GM21528 (cell line): ENCODE data around the gene PHLDA3.

Experiments
- ATAC-seq: cut with Tn5 transposase; IDR thresholded peaks from one replicate; pipeline ENCODE4 v1.9.1; 2021; ENCODE audit warnings: mild to moderate bottlenecking, moderate library complexity; ENCODE audit not compliant: unreplicated experiment, low FRiP score

PHLDA3 gene

DNA sequence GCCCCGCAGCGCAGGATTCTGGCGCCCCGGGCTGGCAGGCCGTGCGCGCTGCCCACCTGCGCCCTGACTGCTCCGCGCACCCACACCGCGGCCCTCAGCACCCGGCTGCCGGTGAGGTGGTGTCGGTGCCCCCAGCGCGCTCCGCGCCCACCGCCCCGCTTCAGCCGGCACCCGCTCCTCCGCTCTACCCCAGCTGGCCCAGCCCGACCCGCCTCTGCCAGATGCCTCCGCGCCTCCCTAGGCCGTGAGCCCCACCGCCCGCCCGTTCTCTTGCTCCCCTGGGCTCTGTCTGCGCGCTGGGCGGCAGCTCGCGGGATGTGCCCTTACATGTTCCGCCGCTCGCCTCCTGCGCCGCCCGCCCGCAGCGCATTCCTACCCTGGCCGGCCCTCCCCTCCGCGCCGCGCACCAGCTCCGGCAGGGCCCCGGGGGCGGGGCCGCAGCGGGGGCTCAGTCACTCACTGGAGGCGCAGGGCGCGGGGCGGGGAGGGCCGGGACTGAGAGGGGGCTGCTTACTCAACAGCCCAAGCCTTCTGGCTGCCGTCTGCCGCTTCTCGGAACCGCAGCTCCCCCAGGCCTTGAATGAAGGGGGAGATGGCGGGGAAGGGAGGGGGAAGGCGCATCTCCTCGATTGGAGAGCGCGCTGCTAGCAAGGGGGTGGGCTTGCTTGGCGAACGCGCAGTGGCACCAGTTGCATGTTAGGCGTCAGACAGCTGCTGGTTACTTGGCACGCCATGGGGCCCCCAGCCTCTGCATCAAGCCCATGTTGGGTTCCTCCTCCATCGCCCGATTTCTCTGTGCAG, at the start of gene PHLDA3:
PHLDA3 (minus strand) TSS at position 345 of the 801 bp plus-strand sequence. CDS start 402 bp downstream, outside the sequence.
- ATAC-seq, result peak; percentile 83

DNA sequence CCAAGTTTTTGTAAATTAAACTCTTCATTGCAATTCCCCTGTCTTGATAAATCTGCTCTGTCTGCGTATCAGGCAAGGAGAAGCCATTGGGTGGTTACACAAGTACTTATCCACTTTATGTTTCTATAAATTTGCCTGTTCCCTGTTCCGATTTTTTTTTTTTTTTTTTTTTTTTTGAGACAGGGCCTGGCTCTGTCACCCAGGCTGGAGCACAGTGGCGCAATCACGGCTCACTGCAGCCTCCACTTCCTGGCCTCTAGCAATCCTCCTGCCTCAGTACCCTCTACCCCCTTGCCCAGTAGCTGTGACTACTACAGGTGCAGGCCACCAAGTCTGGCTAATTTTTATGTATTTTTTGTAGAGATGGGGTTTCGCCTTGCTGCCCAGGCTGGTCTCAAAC, 49.1 kb upstream of the PHLDA3 start:
- no peak for ATAC-seq

DNA sequence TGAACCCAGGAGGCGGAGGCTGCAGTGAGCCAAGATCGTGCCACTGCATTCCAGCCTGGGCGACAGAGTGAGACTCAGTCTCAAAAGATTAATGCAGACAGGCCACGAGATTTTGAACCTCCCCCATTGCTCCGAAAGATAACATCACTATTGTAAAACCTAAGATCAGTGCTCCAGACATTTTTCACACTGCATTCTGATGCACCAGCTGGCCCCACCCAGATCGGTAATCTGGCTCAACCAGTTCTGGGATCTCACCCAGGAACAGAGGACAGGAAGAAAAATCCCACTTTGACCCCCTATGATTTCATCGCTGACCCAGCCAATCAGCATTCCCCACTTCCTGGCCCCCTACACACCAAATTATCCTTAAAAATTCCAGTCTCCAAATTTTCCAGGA, 48.6 kb upstream of the PHLDA3 start:
- no peak for ATAC-seq

- no peak for ATAC-seq
Observed at GRCh38 chr1:201516511-201517127, 47.6 kb upstream of the PHLDA3 start.

GRCh38 chr1:201515895-201516294, 46.9 kb upstream of the PHLDA3 start:
- no peak for ATAC-seq

- no peak for ATAC-seq
Observed at GRCh38 chr1:201515062-201515750, 46.2 kb upstream of the PHLDA3 start.

- no peak for ATAC-seq
Observed at GRCh38 chr1:201514466-201514865, 45.5 kb upstream of the PHLDA3 start.

DNA sequence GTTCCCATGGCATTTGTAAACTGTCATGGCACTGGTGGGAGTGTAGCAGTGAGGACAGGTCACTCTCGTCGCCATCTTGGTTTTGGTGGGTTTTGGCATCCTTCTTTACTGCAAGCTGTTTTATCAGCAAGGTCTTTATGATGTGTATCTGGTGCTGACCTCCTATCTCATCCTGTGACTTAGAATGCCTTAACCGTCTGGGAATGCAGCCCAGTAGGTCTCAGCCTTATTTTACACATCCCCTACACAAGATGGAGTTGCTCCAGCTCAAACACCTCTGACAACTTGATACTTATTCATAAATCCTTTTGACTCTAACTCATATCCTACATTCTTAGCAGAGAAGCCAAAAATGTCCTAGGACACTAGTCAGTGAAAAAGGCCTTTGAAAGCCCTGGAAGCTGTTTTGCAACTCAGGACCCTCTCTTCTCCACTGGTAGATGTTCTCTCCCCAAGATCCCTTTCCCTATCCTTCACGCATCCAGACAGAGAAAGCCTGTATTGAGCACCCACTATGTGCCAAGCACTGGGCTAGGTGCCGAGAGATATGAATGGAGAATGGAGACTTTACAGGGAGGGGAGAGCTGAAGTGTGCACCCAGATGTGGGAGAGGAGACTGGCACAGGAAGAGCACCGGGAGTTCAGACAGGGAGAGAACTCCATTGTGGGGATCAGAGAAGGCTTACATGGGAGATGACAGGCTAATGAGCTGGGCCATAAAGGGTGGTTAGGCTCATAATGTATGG, 44.7 kb upstream of the PHLDA3 start:
- no peak for ATAC-seq

DNA sequence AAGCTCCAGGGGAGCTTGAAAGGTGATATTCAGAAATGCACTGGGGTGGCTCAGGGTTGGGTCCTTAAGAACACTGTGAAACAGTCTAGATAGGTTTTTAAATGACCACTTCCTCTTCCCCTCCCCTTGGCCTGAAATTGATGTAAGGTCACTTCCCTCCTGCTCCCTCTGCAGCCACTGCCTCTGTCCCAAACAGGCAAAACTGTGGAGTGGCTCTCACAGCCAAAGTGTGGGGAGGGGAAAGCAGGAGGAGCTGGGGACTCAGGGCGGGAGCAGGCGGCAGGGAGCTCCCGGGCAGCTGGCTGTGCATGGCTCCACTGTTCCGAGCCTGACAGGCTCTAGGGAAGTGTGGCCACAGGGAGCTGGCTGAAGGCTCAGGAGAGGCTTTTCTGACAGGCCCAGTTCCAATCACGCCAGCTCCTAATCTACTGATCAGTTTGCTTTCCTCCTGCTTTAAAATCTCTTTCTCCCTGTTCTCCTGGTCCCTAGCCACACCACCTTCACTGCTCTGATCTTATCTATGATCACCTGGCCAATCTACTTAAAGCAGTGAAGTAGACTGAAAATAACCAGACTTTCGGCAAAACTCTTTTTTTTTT, 43.1 kb upstream of the PHLDA3 start:
- no peak for ATAC-seq

DNA sequence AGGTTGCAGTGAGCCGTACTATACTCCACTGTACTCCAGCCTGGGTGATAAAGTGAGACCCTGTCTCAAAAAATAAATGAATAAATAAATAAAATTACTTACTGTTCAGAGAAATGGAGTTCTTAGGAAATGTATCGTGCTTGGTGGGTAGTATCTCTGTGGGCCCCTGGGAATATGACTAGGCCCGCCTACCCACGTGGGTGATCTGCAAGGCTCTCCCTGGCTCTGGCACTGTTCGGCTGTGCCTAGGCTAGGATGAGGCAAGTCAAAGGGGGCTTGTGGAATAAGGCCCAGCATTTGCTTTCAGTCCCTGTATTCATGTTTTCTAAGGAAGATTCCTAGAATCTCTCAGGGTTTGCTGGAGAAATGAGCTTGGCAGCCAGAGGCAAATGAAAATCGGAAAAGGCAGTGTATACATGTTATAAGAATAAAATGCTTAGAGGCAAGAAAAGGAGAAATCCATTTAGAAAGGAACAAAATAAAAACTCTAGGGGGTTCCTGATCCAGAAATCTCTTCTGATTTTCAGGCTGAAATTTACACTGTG, 42.5 kb upstream of the PHLDA3 start:
- no peak for ATAC-seq

DNA sequence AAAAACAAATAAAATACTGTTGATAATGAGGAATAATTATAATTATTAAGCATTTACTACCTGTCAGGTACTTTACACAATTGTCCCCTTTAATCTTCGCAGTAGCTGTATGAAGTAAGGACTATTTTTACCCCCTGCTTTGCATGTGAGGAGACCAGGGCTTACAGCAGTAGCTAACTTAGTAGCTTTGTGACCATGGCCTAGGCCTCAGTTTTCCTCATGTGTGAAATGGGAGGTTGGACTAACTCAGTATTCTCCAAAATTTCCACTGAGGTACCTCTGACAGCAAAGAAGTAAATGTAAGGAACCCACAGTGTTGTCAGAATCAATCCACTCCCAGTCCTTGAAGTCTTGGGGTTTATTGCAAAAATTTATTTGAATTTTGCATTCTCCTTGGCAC, 41.7 kb upstream of the PHLDA3 start:
- no peak for ATAC-seq

- ATAC-seq, result no peak
Observed at GRCh38 chr1:201509601-201510374, 40.8 kb upstream of the PHLDA3 start.

DNA sequence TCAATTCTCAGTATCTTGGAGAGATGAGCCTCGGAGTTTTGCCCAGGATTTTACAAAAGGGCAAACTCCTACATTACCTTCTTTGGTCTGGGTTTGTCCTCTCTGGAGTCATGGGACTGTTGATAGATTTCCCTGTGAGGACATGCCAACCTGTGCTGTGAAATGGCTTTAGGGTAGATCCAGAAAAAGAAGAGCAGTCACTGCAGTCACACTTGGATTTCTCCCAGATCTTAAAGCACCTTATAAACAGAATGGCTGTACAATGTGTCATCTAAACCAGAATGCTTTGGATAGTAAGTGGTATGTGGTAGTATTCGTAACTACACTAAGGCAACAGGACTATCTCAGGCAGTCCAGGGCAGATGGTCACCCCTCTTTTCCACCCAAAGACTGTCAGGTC, 39.8 kb upstream of the PHLDA3 start:
- ATAC-seq, result no peak

DNA sequence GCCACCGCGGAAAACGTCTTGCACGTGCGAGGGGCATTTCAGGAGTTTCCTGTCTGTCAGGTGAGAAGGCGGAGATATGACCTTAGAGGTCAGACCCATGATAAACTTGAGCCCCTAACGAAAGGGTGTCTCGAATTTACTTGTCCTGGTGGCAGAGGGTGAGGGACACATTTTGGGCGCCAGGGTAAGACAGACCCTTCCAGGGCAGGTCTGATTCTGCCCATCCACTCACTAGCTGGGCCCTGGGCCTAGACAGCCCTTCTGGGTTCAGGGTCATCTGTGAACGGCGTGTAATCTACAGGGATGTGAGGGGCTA, 38.3 kb upstream of the PHLDA3 start:
- ATAC-seq, result peak; percentile 17

DNA sequence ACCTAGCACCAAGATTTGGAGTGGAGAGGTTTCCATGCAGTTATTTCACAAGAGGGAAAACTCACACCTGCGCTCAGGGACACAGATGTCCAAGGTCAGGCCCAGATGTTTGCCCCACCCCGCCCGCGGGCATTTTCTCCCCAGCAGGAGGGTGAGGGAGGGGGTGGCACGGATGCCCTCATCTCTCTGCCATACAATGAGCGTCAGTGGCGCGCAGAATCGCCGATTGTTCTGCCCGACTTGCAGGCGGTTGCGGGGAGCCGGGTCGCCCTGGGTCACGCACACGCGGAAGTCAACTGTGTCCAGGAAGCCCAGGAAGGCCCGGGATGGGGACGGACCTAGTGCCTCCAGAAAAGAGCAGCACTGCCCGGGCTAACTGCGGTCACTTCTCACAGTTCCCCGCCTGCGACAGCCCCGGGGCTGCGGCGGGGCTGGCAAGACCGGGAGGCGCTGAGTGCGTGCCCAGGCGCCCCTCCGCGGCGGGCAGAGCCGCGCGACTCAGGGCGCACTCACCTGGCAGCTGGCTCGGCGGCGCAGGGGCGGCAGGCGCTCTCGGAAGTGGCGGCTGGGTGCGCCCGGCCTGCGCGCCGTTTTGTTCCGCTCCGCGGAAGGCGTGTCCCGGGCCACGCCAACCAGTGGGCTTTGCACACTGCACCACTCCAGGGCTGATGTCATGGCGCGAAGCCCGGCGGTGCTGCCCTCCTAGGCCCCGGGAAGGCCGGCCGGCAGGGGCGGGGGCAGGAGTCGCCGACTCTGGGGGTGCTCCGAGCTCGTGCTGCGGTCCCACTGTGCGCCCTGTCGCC, 37.8 kb upstream of the PHLDA3 start, which contains the start of gene CSRP1:
CSRP1 (minus strand) TSS at position 567 of the 803 bp plus-strand sequence. CDS start 10,820 bp downstream, outside the sequence.
- ATAC-seq, result peak; percentile 84

DNA sequence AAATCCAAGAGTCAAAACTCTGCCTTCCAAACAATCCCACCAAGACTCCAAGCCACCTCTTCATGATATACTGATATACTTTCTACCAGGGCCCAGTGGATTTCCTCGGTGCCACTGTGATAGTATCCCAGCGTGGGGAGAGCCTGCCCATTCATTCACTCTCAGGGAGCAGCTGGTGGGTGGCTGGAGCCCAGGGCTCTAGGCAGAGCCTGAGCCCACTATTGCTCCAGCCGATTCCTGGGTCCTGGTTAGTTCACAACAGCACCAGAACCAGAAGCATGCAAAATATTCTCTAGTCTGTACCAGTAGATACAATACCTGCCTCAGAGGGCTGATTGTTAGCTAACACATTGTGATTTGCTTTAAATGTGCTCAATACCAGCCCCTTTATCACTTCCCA, 37.1 kb upstream of the PHLDA3 start:
- ATAC-seq, result no peak

GRCh38 chr1:201505503-201505890, 36.5 kb upstream of the PHLDA3 start:
- no peak for ATAC-seq

DNA sequence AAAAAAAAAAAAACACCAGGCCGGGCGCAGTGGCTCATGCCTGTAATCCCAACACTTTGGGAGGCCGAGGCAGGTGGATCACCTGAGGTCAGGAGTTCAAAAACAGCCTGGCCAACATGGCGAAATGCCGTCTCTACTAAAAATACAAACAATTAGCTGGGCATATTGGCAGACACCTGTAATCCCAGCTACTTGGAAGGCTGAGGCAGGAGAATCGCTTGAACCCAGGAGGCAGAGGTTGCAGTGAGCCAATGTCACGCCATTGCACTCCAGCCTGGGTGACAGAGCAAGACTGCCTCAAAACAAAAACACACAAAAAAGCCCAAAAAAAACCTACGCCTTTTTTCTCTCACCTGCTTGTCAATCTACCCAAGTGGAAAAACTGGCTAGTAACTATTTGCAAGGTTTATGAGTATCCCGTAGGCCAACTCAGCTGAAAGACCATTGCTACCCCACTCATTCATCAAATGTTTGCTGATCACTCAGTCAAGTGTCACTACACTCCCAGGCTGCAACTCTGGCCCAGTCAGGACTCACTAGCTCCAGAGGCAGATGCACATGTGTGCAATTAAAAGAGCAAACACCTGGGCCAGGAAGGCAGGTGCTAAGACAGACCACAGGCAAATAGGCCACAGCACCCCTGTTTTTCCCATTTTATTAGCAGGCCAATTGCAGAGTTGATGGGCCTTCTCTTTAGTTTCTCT, 36.0 kb upstream of the PHLDA3 start:
- no peak for ATAC-seq
